Transverse colon (tissue), 4 donors: ENCODE measurements around the gene CAPN1. TPM values are rescaled to one million over a fixed set of nuclear protein-coding genes. Genes with fewer than 3 reads are reported as not detected.
A peak's percentile ranks its signal among the peaks of the same experiment; 100 is the strongest.

Source experiments
- DNase-seq: peaks from one replicate; pipeline ENCODE4 v3.0.0-alpha.2; 2019
- H3K27ac ChIP-seq, 4 donors: fragments of 200-600 bp; sonication (generic); 2 replicates each; pipeline ENCODE4 v1.5.1; 2016 to 2018; ENCODE audit warnings: inconsistent platforms in 4 of 4
- H3K27me3 ChIP-seq: fragments of 200-600 bp; sonication (generic); 2 replicates; pipeline ENCODE4 v1.5.1; 2017; ENCODE audit warnings: inconsistent platforms
- H3K36me3 ChIP-seq, 4 donors: fragments of 200-600 bp; sonication (generic); 2 replicates each; pipeline ENCODE4 v1.5.1; 2017 to 2019; ENCODE audit warnings: inconsistent platforms in 4 of 4
- H3K4me1 ChIP-seq, 4 donors: fragments of 200-600 bp; sonication (generic); 2 replicates each; pipeline ENCODE4 v1.5.1; 2017 to 2020; ENCODE audit warnings: inconsistent platforms in 4 of 4
- H3K4me3 ChIP-seq, 4 donors: fragments of 200-600 bp; sonication (generic); 1 replicate in 1 of 4; 2 replicates in 3 of 4; pipeline versions ENCODE4 v1.5.1 to v1.6.1; 2017 to 2019; ENCODE audit warnings: inconsistent platforms in 4 of 4
- H3K9me3 ChIP-seq, 2 donors: fragments of 200-600 bp; sonication (generic); 2 replicates each; pipeline ENCODE4 v1.5.1; 2017 to 2019; ENCODE audit warnings: inconsistent platforms in 2 of 2
- CTCF ChIP-seq, 5 experiments: fragments of 200-600 bp in 3 of 5; fragments of 450-650 bp in 2 of 5; sonication (generic) in 3 of 5; IDR thresholded peaks; 1 replicate in 2 of 5; 2 replicates in 3 of 5; pipeline ENCODE4 v1.5.1; 2016 to 2017; ENCODE audit warnings: antibody characterized with exemption in 5 of 5, inconsistent platforms in 3 of 5, mild to moderate bottlenecking in 2 of 5, moderate library complexity in 1 of 5
- EP300 ChIP-seq: sonication (generic); formaldehyde crosslinking; IDR thresholded peaks from one replicate; pipeline ENCODE4 v1.6.1; 2017; ENCODE audit warnings: antibody characterized with exemption, low read depth
- POLR2A ChIP-seq: fragments of 450-650 bp; IDR thresholded peaks from one replicate; pipeline ENCODE4 v1.6.1; 2016; ENCODE audit warnings: antibody characterized with exemption, mild to moderate bottlenecking, moderate library complexity
- POLR2AphosphoS5 ChIP-seq, 3 donors: sonication (generic); formaldehyde crosslinking; IDR thresholded peaks; one replicate each; pipeline ENCODE4 v1.6.1; 2016; ENCODE audit warnings: antibody characterized with exemption in 3 of 3
- WGBS, 2 donors: methylation state at CpG; one replicate each; pipeline ENCODE4 v1.1.5; 2018; ENCODE audit warnings: low coverage in 1 of 2; 5-methylcytosine and 5-hydroxymethylcytosine counted together
- in situ Hi-C, 4 donors: fragments of 200-750 bp; cut with MboI; loops; one replicate each; pipeline versions ENCODE4 v1.15.0 to v1.15.1; 2017; ENCODE audit warnings: low sequenced_read_pairs in 3 of 4, low pct_ligation_motif_present in 1 of 4, low pct_unique_long_range_greater_than_20kb in 1 of 4
- intact Hi-C: fragments of 100-400 bp; cut with DNase I; formaldehyde crosslinking; loops from one replicate; pipeline ENCODE4 v1.15.1; 2023; ENCODE audit warnings: low total_unique reads
- total RNA-seq, 4 donors: library from RNA; depleted of rRNA; stranded (reverse); fragments of >200 nt; gene quantifications; one replicate each; pipeline ENCODE4 v1.1.0, GENCODE V29; 2016

CAPN1 gene
- 1,000 to 10,000 TPM in 1 of 4 donors, 100 to 1,000 TPM in 3; 211 to 1,179 (median 376) TPM for total RNA-seq

DNA sequence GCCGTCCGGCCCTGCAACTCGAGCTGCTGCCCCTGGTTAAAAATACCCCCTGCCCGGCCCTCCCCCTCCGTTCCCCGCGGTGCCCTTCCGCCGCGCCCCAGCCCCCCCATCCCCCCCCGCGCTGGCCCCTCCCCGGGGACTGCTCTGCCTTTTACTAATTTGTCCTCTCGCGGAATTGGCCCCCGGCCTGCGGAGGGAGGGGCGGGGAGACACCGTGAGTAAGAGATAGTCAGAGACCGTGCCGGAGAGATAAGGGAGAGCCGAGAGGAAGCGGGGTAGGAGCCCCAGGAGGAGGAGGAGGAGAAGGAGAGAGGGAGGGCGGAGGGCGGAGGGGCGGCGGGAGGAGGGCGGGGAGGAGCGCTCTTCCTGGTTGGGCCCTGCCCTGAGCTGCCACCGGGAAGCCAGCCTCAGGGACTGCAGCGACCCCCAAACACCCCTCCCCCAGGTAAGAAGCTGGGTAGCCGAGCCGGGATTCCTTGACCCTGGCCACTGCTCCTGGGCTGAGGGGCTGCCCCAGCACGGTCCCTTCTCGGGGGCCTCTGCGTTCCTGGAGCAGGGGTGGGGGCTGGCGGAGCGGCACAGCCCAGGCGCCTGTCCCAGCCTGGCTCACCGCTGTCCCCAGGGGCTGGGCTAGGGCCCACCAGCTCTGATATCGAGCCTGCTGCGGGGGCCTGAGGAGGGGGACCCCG is at the start of gene CAPN1:
CAPN1 (plus strand) TSS at position 360 of the 689 bp plus-strand sequence. CDS start 774 bp downstream, outside the sequence.
- Histone ChIP-seq H3K36me3 (no peaks in the 10 kb centered on the region), H3K9me3 (no peaks in the 10 kb centered on the region), H3K4me1 (peaks cover 9 to 26% (median 22%) of the 10 kb centered on the region in 4 donors), H3K27me3 (no peaks in the 10 kb centered on the region), H3K27ac (peak within 1 kb of the TSS; percentile 92 to 97 (median 94)), H3K4me3 (peak within 1 kb of the TSS; percentile 73 to 97 (median 86))
- 0 to 6% methylated on average over 9 to 31 of the region's 43 CpGs for WGBS, 2 donors
- in situ Hi-C loops: loop anchor here in 1 of 4 donors (10.0 kb wide), 1 partner anchor 47 kb away; the partner anchor contains the start of gene SYVN1
- DNase-seq: peak; percentile 91
- no peak for TF ChIP-seq EP300
- no peak for TF ChIP-seq CTCF (IDR thresholded peaks at IDR 0.05)
- TF ChIP-seq POLR2A: no peak
- peak; percentile 6 to 51 (median 41) for TF ChIP-seq POLR2AphosphoS5 (IDR thresholded peaks at IDR 0.05)
- intact Hi-C loops: no loop called here

DNA sequence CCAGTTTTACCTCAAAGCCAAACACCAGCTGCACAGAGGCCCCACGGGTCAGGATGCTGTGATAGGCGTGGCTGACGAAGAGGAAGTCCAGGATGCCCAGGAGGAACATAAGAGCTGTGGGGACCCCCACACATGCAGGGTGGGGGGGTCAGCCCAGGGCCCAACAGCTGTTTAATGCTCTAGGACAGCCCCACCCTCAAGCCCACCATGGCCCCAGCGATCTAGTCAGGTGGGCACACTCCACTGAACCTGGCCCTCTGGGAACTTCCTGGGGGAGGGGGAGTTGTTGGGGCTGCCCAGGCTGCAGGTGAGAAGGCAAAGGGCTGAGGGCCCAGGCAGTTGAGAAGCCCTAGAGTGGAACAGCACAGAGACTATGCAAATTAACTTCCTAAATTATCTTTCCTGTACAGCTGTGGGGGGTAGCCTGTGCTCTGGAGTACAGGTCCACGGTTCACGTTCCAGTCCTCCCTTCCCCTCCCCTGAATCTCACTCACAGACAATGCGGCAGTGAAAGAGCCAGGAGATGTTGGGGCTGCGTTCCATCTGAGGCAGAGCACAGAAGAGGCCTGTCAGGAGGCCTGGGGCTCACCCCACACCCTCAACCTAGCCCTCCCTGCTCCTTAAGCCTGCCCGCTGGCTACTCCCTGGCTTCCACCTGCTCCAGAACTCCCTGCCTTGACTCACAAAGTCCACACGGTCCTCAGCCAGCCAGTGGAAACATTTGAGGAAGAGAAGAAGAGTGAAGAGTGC is 49.3 kb upstream of the CAPN1 start:
- Histone ChIP-seq H3K4me1 (peaks cover 17 to 39% (median 31%) of the 10 kb centered on the region in 4 donors), H3K27ac (peak overlapping the region; percentile 94 to 97 (median 95)), H3K36me3 (peaks cover 0 to 48% (median 25%) of the 10 kb centered on the region in 4 donors), H3K9me3 (no peaks in the 10 kb centered on the region), H3K27me3 (no peaks in the 10 kb centered on the region), H3K4me3 (peak overlapping the region in 2 of 4 donors; percentile 78 to 82)
- 69% methylated on average over 10 of the region's 10 CpGs; no CpG with 5 or more reads in 1 of the 2 donors for WGBS, 2 donors
- no peak for TF ChIP-seq CTCF (IDR thresholded peaks at IDR 0.05)
- no peak for TF ChIP-seq POLR2AphosphoS5 (IDR thresholded peaks at IDR 0.05)
- TF ChIP-seq POLR2A: no peak
- no peak for TF ChIP-seq EP300
- in situ Hi-C loops (loop anchor here in 1 of 4 donors (10.0 kb wide), 1 partner anchor 52 kb away; the partner anchor contains the start of gene CAPN1), intact Hi-C loops (no loop called here)
- DNase-seq: no peak

- WGBS, 2 donors: 32% methylated on average over 18 of the region's 18 CpGs; no CpG with 5 or more reads in 1 of the 2 donors
- H3K9me3 ChIP-seq: no peaks in the 10 kb centered on the region
- intact Hi-C loops (no loop called here), in situ Hi-C loops (loop anchor here in 1 of 4 donors (10.0 kb wide), 1 partner anchor 52 kb away; the partner anchor contains the start of gene CAPN1)
- H3K4me3 ChIP-seq: peak overlapping the region; percentile 73 to 82 (median 78)
- H3K36me3 ChIP-seq: peaks cover 0 to 41% (median 21%) of the 10 kb centered on the region in 4 donors
- DNase-seq: peak; percentile 92
- TF ChIP-seq POLR2AphosphoS5 (IDR thresholded peaks at IDR 0.05) (peak; percentile 51 to 76 (median 64)), CTCF (IDR thresholded peaks at IDR 0.05) (no peak), POLR2A (peak; percentile 15), EP300 (no peak)
- H3K4me1 ChIP-seq: peaks cover 17 to 39% (median 31%) of the 10 kb centered on the region in 4 donors
- H3K27ac ChIP-seq: peak overlapping the region; percentile 94 to 97 (median 95)
- H3K27me3 ChIP-seq: no peaks in the 10 kb centered on the region
These were observed 48.6 kb upstream of the CAPN1 start for GRCh38 chr11:65132988-65133700.
